Amniotic stem cell (primary cell): ENCODE data around the gene MBD6.
"Not testable (repeated sequence)": the region's sequence is repeated elsewhere in the genome, so short reads cannot be mapped to it uniquely, and the experiment has no call there.

Experiments used
- DNase-seq: peaks from one replicate; lab custom pipeline; 2025; lab: John Stamatoyannopoulos, UW

The MBD6 gene

DNA sequence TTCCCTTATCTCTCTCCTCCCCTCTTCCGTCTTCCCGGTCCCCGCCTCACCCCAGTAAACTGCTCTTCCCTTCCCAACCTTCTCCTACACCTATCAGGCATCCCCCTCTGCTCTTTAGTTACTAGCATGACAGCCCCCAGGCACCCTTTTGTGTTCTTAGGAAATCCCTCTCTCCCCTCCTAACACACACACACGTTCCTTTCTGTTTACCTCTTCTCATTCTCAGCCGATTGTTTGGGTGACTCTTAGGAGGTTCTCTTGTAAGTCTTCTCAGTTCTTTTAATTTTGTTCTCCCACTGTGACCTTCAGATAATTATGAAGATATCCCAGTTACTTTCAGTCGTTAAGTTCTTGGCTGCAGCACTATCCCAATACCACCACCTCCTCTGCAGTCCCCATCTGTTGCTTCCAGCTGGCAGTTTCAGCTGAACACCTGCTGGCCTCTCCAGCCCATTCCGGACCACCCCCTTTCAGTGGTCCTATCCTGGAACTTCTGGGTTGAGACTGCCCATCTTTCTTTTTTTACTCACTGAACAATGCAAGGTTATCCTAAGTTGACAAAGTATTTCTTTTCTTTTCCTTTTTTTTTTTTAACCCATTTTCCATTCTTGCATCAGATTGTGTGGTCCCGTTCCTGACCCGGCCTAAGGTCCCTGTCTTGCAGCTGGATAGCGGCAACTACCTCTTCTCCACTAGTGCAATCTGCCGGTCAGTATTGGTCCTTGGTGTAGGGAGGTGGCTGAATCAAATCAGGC is 34.0 kb upstream of the MBD6 start:
- no peak for DNase-seq

DNA sequence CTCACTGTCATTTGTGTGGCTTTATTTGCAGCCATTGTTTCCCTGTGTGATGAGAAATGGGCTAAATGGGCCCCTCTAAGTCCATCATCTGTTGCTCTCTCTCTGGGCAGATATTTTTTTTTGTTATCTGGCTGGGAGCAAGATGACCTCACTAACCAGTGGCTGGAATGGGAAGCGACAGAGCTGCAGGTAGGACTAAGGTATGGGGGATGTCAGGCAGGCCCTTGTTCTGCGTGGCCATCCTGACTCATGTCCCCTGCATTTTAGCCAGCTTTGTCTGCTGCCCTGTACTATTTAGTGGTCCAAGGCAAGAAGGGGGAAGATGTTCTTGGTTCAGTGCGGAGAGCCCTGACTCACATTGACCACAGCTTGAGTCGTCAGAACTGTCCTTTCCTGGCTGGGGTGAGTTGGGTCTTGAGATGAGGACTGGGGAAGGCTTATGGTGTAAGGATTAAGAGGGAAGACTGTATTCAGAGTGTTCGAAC is 33.4 kb upstream of the MBD6 start:
- no peak for DNase-seq

DNA sequence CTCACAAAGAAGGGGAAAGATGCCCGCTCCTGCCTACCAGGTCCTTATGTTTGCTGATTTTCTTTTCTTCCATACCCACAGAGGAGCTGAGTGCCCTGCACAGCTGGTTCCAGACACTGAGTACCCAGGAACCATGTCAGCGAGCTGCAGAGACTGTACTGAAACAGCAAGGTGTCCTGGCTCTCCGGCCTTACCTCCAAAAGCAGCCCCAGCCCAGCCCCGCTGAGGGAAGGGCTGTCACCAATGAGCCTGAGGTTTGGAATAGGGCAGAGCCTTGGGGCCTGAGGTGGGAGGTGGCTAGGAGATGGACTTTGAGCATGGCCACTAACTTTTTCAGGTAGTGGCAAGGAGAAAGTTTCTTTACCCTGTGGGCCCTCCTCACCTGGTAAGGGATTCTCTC is 32.5 kb upstream of the MBD6 start:
- no peak for DNase-seq

DNA sequence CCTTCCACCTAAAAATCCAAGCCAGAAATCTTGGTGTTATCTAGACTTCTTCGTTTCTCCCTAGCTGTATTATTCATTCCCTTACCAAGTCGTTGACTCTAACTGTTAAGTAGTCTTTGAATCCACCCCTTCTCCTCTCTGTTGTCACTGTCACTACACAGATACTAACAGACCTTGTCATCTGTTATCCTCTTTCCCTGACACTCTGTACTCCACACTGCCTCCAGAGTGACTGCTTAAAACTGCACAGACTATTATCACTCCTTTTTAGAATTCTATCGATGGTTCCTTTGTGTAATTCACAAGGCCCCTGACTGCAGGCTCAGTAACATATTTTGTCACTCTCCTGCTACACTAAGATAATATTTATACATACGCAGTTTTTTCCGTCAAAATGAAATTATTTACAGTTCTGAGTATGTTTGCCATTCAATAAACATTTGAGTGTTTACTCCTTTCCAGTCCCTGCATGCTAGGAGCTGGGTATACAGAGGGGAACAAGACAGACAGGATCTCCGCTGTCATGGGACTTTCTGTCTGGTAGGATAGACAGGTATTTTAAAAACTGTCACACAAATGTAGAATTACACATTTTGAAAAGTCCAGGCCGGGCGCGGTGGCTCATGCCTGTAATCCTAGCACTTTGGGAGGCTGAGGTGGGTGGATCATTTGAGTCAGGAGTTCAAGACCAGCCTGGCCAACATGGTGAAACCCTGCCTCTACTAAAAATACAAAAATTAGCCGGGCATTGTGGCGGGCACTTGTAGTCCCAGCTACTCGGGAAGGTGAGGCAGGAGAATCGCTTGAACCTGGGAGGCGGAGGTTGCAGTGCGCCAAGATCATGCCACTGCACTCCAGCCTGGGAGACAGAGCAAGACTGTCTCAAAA is 31.0 kb upstream of the MBD6 start:
- no peak for DNase-seq

DNA sequence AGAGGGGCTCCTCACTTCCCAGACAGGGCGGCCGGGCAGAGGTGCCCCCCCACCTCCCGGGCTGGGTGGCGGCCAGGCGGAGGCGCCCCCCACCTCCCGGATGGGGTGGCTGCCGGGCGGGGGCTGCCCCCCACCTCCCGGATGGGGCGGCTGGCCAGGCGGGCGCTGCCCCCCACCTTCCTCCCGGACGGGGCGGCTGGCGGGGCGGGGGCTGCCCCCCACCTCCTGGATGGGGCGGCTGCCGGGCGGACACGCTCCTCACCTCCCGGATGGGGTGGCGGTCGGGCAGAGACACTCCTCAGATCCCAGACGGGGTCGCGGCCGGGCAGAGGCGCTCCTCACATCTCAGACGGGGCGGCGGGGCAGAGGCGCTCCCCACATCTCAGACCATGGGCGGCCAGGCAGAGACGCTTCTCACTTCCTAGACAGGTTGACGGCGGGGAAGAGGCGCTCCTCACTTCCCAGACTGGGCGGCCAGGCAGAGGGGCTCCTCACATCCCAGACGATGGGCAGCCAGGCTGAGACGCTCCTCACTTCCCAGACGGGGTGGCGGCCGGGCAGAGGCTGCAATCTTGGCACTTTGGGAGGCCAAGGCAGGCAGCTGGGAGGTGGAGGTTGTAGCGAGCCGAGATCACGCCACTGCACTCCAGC is 27.4 kb upstream of the MBD6 start:
- not testable (repeated sequence) for DNase-seq

DNA sequence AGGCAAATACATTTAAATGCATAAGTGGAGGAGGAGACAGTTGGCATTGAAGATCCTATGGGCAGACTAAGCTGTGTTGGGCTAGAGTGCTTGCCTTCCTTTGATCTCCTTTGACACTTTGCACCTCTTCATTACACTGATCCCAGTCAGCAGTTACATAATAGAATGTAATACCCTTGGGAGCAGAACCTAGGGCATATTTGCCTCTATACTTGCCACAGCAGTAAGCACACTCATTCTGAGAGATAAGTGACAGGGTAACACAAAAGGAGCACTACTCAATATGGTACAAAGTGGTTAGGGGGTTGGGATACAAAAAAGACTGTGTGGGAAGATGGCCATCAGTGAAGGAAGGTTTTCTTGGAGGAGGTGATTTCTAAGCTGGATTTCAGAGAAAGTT is 25.8 kb upstream of the MBD6 start:
- no peak for DNase-seq

DNA sequence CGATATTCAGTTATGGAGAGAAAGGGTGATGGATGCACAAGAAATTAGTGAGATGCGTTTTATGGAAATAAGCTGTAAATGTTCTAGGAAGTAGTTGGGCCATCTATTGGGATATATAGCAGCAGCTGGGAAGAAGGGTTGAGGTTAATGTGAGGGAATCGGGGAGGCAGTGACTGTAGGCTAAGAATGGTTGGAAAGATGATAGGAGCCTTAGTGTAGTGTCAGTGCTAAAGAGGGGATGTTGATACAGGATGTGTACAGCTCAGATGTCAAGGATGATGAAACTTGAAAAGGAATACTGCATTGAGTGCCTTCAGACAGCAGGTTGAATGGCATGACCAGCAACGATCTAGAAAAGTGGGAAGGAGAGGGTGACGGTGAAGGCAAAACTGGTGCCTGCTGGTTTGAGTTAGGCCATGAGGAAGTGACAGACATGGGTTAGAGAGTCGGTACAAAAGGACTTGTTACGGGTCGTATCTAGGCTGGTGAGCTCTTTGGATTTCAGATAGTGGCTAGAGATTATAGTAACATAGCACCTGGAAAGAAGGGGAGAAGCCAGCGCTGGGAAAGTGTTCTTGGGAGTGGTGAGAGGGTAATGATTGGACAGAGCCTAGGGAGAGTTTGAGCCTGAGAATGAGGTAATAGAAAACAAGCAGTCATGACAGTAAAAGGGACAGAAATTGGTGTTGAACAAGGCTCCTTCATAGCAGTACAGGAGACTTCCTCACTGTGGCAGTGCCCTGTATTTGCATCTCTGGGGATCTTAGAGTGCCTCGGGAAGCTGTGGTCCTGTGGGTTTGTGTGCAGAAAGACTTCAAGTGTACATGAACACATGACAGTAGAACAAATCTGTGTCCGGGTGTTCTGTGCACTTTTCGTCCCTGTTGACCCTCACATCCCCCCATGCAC is 25.1 kb upstream of the MBD6 start:
- DNase-seq: no peak

DNA sequence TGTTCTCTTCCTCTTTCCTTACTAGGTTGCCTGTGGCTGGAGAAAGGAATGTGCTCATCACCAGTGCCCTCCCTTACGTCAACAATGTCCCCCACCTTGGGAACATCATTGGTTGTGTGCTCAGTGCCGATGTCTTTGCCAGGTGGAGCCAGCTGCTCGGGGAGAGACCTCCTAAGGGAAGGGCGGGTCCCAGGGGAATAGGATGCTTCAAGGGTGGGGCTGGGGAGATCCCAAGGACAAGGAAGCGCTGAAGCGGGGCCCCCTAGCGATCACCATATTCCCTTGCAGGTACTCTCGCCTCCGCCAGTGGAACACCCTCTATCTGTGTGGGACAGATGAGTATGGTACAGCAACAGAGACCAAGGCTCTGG is 24.5 kb upstream of the MBD6 start:
- no peak for DNase-seq

DNA sequence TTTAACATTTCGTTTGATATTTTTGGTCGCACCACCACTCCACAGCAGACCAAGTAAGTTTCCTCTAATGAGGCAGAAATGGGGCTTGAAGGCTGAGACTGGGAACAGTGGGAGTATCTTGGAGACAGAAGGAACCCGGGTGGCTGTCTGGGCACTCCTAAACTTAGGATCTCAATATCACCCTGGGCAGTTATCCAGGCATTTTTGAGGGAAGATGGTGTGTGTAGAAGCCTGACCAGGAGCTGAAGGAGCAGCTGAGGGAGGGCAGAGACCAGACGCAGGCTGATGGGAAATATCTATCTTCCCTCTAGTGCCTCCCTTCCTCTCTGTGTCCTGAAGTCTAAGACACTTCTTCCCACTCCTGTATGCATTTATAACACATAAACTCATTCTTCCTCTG is 24.1 kb upstream of the MBD6 start:
- DNase-seq: no peak

DNA sequence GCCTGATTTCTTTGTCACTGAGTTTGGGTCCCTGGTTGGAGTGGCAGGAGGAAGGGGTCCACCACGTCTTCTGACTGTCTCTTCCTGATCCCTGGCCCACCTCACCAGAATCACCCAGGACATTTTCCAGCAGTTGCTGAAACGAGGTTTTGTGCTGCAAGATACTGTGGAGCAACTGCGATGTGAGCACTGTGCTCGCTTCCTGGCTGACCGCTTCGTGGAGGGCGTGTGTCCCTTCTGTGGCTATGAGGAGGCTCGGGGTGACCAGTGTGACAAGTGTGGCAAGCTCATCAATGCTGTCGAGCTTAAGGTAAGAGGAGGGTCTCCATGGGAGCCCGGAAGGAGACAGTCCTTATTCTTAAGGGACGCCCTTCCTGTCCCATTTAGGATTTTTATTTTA is 22.4 kb upstream of the MBD6 start:
- DNase-seq: no peak

DNA sequence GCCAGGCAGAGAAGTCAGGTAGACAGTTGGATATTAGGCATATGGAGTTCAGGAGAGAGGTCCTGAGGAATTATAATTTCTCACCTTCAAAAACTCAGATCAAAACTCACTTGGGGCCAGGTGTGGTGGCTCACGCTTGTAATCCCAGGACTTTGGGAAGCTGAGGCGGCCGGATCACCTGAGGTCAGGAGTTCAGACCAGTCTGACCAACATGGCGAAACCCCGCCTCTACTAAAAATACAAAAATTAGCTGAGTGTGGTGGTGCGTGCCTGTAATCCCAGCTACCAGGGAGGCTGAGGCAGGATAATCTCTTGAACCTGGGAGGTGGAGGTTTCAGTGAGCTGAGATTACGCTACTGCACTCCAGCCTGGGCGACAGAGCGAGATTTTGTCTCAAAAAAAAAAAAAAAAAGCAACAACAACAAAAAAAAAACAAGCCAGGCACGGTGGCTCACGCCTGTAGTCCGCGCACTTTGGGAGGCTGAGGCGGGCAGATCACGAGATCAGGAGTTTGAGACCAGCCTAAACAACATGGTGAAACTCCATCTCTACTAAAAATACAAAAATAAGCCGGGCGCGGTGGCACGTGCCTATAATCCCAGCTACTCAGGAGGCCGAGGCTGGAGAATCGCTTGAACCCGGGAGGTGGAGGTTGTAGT is 20.2 kb upstream of the MBD6 start:
- not testable (repeated sequence) for DNase-seq

DNA sequence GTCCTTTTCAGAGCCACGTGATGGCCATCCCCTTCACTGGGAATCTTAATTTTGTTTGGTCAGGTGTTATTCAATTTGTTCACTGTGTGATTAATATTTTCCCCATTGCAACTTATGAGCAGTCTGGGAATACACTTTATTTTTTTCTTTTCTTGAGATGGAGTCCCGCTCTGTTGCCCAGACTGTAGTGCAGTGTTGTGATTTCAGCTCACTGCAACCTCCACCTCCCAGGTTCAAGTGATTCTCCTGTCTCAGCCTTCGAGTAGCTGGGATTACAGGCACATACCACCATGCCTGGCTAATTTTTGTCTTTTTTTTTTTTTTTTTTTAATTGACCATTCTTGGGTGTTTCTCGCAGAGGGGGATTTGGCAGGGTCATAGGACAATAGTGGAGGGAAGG is 16.1 kb upstream of the MBD6 start:
- not testable (repeated sequence) for DNase-seq

DNA sequence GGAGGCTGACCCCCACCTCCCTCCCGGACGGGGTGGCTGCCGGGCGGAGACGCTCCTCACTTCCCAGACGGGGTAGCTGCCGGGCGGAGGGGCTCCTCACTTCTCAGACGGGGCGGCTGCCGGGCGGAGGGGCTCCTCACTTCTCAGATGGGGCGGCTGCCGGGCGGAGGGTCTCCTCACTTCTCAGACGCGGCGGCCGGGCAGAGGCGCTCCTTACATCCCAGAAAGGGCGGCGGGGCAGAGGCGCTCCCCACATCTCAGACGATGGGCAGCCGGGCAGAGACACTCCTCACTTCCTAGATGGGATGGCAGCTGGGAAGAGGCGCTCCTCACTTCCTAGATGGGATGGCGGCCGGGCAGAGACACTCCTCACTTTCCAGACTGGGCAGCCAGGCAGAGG is 14.8 kb upstream of the MBD6 start:
- not testable (repeated sequence) for DNase-seq

DNA sequence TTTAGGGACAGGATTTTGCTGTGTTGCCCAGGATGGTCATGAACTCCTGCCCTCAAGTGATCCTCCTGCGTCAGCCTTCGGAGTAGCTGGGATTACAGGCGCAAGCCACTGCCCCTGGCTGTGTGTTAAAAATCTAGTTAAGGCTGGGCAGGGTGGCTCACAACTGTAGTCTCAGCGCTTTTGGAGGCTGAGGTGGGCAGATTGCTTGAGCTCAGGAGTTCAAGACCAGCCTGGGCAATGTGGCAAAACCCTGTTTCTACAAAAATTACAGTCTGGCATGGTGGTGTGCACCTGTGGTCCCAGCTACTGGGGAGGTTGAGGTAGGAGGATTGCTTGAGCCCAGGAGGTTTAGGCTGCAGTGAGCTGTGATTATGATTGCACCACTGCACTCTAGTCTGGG is 11.5 kb upstream of the MBD6 start:
- DNase-seq: no peak

DNA sequence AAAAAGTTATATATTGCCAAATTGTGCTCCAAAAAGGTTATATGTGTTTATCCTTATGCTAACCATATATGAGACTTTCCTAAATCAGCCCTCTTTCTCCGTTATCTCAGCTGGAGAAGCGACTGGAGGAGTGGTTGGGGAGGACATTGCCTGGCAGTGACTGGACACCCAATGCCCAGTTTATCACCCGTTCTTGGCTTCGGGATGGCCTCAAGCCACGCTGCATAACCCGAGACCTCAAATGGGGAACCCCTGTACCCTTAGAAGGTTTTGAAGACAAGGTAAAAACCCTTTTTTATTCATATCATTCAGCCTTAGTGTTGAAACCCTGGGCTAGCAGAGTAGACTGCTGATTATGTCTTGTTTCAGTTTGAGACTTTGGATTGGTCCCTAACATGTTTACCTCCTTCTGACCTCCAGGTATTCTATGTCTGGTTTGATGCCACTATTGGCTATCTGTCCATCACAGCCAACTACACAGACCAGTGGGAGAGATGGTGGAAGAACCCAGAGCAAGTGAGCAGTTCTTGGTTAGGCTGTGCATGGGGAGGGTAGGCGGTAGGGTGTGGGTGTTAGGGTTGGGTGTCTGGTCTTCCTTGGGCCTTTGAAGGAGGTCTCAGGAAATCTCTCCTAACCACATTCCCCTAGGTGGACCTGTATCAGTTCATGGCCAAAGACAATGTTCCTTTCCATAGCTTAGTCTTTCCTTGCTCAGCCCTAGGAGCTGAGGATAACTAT is 10.9 kb upstream of the MBD6 start:
- DNase-seq: no peak

DNA sequence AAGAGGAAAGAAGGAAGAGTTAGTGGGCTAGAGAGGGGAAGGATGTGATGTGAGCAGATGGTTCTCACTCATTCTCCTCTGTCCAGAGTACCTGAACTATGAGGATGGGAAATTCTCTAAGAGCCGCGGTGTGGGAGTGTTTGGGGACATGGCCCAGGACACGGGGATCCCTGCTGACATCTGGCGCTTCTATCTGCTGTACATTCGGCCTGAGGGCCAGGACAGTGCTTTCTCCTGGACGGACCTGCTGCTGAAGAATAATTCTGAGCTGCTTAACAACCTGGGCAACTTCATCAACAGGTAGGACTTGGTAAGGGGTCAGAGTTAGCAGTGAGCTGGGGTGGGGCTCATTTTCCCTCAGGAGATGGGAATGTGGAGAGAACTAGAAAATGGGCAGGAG is 10.0 kb upstream of the MBD6 start:
- DNase-seq: no peak

DNA sequence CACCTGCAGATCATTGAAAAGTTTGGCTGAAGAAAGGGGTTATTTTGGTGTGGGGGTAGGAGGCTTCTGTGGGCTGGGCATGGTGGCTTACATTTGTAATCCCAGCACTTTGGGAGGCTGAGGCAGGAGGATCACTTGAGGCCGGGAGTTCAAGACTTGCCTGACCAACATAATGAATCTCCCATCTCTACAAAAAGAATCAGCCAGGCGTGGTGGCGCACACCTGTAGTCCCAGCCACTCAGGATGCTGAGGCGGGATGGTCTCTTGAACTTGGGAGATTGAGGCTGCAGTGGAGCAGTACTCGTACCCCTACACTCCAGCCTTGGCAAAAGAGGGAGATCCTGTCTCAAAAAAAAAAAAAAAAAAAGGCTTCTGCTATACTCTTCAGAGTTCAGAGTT is 9.4 kb upstream of the MBD6 start:
- no peak for DNase-seq

DNA sequence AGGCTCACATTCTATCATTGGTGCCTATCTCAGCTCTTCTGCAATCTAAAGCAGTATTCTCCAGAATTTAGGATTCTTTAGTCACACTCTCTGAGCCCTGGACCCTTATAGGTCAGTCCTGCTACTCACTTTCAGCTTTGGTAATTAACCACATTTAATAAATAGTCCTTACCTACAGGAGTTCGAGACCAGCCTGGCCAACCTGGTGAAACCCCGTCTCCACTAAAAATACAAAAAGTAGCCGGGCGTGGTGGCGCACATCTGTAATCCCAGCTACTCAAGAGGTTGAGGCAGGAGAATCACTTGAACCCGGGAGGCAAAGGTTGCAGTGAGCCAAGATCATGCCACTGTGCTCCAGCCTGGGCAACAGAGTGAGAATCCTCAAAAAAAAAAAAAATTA is 8.9 kb upstream of the MBD6 start:
- DNase-seq: not testable (repeated sequence)

DNA sequence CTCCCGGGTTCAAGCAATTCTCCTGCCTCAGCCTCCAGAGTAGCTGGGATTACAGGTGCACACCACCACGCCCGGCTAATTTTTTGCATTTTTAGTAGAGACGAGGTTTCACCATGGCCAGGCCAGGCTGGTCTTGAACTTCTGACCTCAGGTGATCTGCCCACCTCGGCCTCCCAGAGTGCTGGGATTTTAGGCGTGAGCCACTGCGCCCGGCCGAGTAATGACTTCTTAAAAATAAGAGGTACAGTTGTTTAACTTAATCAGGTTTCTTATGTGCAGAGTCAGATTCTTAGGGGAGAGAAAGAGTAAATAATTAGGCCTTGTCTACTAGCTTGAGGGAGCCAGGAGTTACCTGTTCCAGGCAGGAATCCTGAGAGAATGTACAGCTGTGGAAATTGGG is 8.4 kb upstream of the MBD6 start:
- not testable (repeated sequence) for DNase-seq

DNA sequence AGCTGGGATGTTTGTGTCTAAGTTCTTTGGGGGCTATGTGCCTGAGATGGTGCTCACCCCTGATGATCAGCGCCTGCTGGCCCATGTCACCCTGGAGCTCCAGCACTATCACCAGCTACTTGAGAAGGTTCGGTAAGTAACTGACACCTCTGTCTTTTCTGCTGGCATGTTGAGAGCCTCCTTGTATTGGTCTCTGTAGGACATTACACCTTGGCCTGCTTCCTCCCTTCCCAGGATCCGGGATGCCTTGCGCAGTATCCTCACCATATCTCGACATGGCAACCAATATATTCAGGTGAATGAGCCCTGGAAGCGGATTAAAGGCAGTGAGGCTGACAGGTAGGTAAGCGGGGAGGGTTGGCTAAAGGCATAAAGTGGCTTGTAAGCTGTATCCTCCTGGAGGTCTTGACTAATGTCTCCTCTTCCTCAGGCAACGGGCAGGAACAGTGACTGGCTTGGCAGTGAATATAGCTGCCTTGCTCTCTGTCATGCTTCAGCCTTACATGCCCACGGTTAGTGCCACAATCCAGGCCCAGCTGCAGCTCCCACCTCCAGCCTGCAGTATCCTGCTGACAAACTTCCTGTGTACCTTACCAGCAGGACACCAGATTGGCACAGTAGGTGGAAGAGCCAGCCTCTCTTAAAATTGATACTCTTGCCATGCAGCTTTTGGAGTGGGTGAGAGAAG is 7.8 kb upstream of the MBD6 start:
- DNase-seq: no peak
